Lower leg skin (tissue), 4 donors: ENCODE data around the gene SENP2. TPM values are rescaled to one million over a fixed set of nuclear protein-coding genes. Genes with fewer than 3 reads are reported as not detected.
"Not testable (repeated sequence)": the region's sequence is repeated elsewhere in the genome, so short reads cannot be mapped to it uniquely, and the experiment has no call there.

ENCODE experiments used
- DNase-seq, 2 donors: peaks; one replicate each; pipeline ENCODE4 v3.0.0-alpha.2; 2019; ENCODE audit warnings: low spot score in 2 of 2
- H3K4me3 ChIP-seq: fragments of 200-600 bp; sonication (generic); 2 replicates; pipeline ENCODE4 v1.5.1; 2017; ENCODE audit warnings: mild to moderate bottlenecking, low read depth; ENCODE audit not compliant: poor library complexity, severe bottlenecking
- POLR2A ChIP-seq, 2 donors: fragments of 450-650 bp; IDR thresholded peaks; one replicate each; pipeline ENCODE4 v1.6.1; 2016 to 2017; ENCODE audit warnings: antibody characterized with exemption in 2 of 2, mild to moderate bottlenecking in 1 of 2, moderate library complexity in 1 of 2
- WGBS, 2 donors: methylation state at CpG; one replicate each; pipeline ENCODE4 v1.1.5; 2018; 5-methylcytosine and 5-hydroxymethylcytosine counted together
- intact Hi-C: fragments of 100-400 bp; cut with DNase I; formaldehyde crosslinking; loops from one replicate; pipeline ENCODE4 v1.15.0; 2023; ENCODE audit warnings: low total_unique reads
- total RNA-seq, 4 donors: library from RNA; depleted of rRNA; stranded (reverse); fragments of >200 nt; gene quantifications; one replicate each; pipeline ENCODE4 v1.1.0, GENCODE V29; 2016
- TF ChIP-seq, protein P1 (sequence below), 3 donors: fragments of 450-650 bp; IDR thresholded peaks; one replicate each; pipeline ENCODE4 v1.5.1; 2016; ENCODE audit warnings: antibody characterized with exemption in 3 of 3, mild to moderate bottlenecking in 3 of 3, moderate library complexity in 2 of 3

Gene SENP2
- total RNA-seq, 4 donors from 2014 or later, result 19.9 to 45.9 (median 30.9) TPM

DNA sequence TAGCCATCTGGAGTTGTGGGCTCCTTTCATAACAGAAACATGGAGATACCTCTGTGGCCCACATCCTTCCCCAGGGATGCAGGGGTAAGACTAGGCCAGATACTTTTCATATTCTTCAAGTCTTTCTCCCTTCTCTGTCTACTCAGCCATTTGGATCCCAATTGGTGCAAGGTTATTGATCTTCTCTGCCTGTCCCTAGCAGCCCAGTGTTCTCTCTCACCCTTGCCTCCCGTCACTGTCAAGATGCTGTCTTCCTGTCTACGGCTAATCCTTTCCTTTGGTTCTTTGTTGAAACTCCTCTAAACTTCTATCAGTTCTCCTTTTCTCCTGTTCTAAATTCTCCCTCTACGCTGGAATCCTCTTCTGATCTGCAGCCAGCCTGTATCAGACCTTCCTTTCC, 51.3 kb downstream of the SENP2 start:
- no peak for TF ChIP-seq POLR2A (IDR thresholded peaks at IDR 0.05)
- TF ChIP-seq, protein P1, sequence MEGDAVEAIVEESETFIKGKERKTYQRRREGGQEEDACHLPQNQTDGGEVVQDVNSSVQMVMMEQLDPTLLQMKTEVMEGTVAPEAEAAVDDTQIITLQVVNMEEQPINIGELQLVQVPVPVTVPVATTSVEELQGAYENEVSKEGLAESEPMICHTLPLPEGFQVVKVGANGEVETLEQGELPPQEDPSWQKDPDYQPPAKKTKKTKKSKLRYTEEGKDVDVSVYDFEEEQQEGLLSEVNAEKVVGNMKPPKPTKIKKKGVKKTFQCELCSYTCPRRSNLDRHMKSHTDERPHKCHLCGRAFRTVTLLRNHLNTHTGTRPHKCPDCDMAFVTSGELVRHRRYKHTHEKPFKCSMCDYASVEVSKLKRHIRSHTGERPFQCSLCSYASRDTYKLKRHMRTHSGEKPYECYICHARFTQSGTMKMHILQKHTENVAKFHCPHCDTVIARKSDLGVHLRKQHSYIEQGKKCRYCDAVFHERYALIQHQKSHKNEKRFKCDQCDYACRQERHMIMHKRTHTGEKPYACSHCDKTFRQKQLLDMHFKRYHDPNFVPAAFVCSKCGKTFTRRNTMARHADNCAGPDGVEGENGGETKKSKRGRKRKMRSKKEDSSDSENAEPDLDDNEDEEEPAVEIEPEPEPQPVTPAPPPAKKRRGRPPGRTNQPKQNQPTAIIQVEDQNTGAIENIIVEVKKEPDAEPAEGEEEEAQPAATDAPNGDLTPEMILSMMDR (IDR thresholded peaks at IDR 0.05), result no peak
- DNase-seq, result peak in 1 of 2 donors; percentile 39
- intact Hi-C loops, result no loop called here
- 77 to 81% methylated on average over 3 of the region's 3 CpGs for WGBS, 2 donors
- H3K4me3 ChIP-seq, result no peak overlapping the region

DNA sequence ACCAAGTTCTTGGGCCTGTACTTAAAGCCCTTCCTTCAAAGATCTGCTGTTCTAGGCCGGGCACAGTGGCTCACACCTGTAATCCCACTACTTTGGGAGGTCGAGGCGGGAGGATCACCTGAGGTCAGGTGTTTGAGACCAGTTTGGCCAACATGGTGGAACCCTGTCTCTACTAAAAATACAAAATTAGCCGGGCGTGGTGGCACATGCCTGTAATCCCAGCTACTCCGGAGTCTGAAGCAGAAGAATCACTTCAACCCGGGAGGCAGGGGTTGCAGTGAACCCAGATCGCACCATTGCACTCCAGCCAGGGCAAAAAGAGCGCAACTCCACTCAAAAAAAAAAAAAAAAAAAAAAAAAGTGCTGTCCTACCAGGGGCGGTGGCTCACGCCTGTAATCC, 52.6 kb downstream of the SENP2 start:
- DNase-seq, result peak in 1 of 2 donors; percentile 54
- H3K4me3 ChIP-seq, intact Hi-C loops: not testable (repeated sequence)
- WGBS, 2 donors, result 95 to 99% methylated on average over 11 of the region's 11 CpGs

DNA sequence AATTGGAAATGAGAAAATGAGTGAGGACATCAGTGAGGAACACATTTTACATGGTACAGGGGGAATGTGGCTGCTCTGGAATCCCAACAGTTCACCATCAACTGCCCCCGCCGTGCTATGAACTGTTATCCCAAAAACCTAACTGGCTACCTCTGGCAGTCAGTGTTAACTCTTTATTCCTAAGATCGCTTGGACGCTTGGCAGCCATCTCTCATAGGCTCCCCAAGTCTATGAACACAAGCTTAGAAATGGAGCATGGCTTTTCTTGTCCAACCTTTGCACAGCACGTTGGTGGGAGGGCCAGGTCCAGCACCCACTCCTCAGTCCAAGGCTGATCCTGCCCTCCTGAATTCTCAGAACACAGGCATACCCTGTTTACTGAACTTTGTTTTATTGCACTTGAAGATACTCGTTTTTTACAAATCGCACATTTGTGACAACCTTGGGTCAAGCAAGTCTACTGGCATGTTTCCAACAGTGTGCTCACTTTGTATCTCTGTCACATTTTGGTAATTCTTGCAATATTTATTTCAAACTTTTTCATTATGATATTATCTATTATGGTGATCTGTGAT, 53.6 kb downstream of the SENP2 start:
- TF ChIP-seq, protein P1 (IDR thresholded peaks at IDR 0.05), result no peak
- TF ChIP-seq POLR2A (IDR thresholded peaks at IDR 0.05), result no peak
- intact Hi-C loops, result no loop called here

DNA sequence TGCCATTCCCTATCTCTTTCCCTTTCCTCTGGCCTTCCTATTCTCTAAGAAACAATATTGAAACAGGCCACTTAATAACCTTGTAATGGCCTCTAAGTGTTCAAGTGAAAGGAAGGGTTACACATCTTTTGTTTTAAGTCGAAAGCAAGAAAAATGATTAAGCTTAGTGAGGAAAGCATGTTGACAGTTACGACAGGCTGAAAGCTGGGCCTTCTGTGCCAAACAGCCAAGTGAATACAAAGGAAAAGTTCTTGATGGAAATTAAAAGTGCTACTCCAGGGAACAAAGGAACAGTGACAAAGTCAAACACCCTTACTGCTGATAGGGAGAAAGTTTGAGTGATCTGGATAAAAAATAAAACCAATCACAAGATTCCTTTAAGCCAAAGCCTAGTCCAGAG, 54.2 kb downstream of the SENP2 start:
- 75 to 85% methylated on average over 2 of the region's 2 CpGs for WGBS, 2 donors
- H3K4me3 ChIP-seq, result no peak overlapping the region
- no peak for TF ChIP-seq POLR2A (IDR thresholded peaks at IDR 0.05)
- TF ChIP-seq, protein P1 (IDR thresholded peaks at IDR 0.05), result no peak
- intact Hi-C loops, result no loop called here
- DNase-seq, result no peak

More for the DNA sequence above, 53.6 kb downstream of the SENP2 start:
- H3K4me3 ChIP-seq, result no peak overlapping the region
- peak in 1 of 2 donors; percentile 32 for DNase-seq
- WGBS, 2 donors, result 71 to 86% methylated on average over 7 of the region's 7 CpGs

DNA sequence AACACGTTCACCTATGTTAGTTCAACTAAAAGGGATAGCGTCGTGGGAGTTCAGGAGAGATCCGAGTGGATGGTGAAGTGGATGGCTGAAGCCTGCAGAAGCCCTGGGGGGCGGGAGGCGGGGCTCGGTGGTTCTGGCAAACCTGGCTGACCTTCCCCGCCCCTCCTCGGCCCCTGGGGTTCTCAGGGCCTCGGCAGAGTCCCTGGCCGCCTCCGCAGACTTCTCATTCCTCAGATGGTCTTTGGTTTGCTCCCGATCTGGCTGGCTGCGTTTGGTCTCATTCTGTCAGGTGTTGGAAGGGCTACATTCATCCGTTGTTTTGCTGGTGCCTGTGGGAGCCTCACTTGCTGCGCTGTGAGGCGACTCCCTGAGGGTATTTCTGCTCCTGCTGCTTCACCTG, 59.1 kb downstream of the SENP2 start:
- intact Hi-C loops, H3K4me3 ChIP-seq: not testable (repeated sequence)
- 77 to 80% methylated on average over 17 of the region's 17 CpGs for WGBS, 2 donors
- peak in 1 of 2 donors; percentile 71 for DNase-seq

DNA sequence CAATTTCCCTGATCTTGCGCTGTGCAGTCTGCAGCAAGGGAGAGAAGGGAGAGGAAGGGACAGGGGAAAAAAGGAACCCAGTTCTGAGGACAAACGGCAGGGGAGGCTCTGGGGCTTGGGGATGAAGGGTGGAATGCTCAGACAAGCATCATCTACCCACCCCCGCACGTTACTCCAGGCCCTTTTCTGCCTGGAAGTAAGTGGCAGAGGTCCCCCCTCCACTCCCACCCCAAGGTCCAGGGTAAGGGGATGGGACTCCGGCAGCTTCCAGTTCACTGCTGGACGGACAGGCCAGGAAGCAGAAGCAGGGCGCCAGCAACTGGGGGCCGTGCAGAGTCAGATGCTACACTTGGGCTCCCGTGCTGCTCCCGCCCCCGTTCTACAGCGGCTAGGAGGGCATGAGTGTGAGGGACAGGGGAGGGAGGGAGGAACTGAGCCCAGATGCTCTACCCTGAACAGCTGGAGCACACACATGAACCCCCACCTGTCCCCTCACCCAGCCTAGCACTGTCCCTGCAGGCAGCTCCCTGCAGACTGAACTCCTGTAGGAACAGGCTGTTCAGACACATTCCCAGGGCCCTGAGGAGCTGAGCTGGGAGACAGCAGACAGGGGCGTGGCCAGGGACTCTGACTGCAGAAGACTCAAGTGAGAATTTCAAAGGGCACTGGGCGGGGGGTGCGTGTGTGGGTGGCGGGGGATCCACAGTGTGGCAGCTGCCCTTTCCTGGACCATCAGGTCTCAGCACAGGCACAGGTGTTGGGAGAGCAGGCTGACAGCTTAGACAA, 59.7 kb downstream of the SENP2 start:
- no peak overlapping the region for H3K4me3 ChIP-seq
- intact Hi-C loops, result no loop called here
- peak in 1 of 2 donors; percentile 73 for DNase-seq
- 79 to 84% methylated on average over 12 to 16 of the region's 16 CpGs for WGBS, 2 donors
- TF ChIP-seq, protein P1 (IDR thresholded peaks at IDR 0.05), result no peak
- no peak for TF ChIP-seq POLR2A (IDR thresholded peaks at IDR 0.05)
